ENCODE results near the gene NAA15. TPM values are rescaled to one million over a fixed set of nuclear protein-coding genes. Genes with fewer than 3 reads are reported as not detected.

Gene NAA15
- total and polyA plus RNA-seq, 2 donors (not counting 3 experiments of a cell fraction or from before 2014, with no cell fraction given): 4.5 to 67.9 TPM

- H3K27me3 ChIP-seq (ENCODE audit: control insufficient read depth in 2 of 2, insufficient read depth in 2 of 2, low read length in 2 of 2): no peaks in the 10 kb centered on the region
- no peaks in the 10 kb centered on the region for H3K4me1 ChIP-seq (ENCODE audit: control insufficient read depth, extremely low read depth, insufficient read depth, low read length)
- H3K4me2 ChIP-seq (ENCODE audit: insufficient read depth, low read length): no peak overlapping the region
- H3K9me3 ChIP-seq (replicated peaks; ENCODE audit: control insufficient read depth, insufficient read depth, low read length): no peaks in the 10 kb centered on the region
- CTCF ChIA-PET: interaction anchor here (1.0 to 1.4 kb wide), 3 partner anchors 9 to 24 kb away, joined by 3 to 4 read pairs (median 3); no protein-coding TSS in a partner anchor
- no peaks in the 10 kb centered on the region for H3K9me1 ChIP-seq (replicated peaks; ENCODE audit: control insufficient read depth, extremely low read depth, insufficient read depth, low read length)
- dilution Hi-C loops (cut with MboI; ENCODE audit: extremely low pct_ligation_motif_present, low sequenced_read_pairs): no loop called here
- no TSS peak for BruUV-seq (replicated peaks)
- no peak overlapping the region for H3K4me3 ChIP-seq (replicated peaks in 1 of 3; ENCODE audit: insufficient read depth in 1 of 3, low read depth in 1 of 3, low read length in 3 of 3)
- no peak overlapping the region for H3K9ac ChIP-seq (replicated peaks; ENCODE audit: extremely low read depth, insufficient read depth, low read length)
- no peak for DNase-seq (ENCODE audit: low read depth, low spot score)
- TF ChIP-seq MAX (IDR thresholded peaks at IDR 0.05; ENCODE audit: insufficient read depth, insufficient read length) (no peak), CTCF (IDR thresholded peaks at IDR 0.05; ENCODE audit: extremely low read depth in 1 of 2, insufficient read depth in 1 of 2, low read depth in 1 of 2, low read length in 2 of 2) (no peak), POLR2AphosphoS5 (IDR thresholded peaks at IDR 0.05; ENCODE audit: insufficient read depth, low read depth, low read length) (no peak)
- intact Hi-C loops (cut with micrococcal nuclease): no loop called here
- POLR2A ChIA-PET: no interaction called here
- peaks cover 2% of the 10 kb centered on the region for H4K20me1 ChIP-seq (replicated peaks; ENCODE audit: control insufficient read depth, extremely low read depth, insufficient read depth, low read length)
- no peak overlapping the region for H3K27ac ChIP-seq (ENCODE audit: insufficient read depth, low read depth, low read length)
- no peak overlapping the region for H2AFZ ChIP-seq (ENCODE audit: low read depth, low read length)
- H3K36me3 ChIP-seq (ENCODE audit: control insufficient read depth in 2 of 2, extremely low read depth in 1 of 2, insufficient read depth in 2 of 2, low read length in 2 of 2): peaks cover 0 to 2% of the 10 kb centered on the region in 2 experiments
- no peak for FAIRE-seq
- peaks cover 91% of the 10 kb centered on the region for H3K79me2 ChIP-seq (ENCODE audit: control insufficient read depth, insufficient read depth, low read length)
Observed at GRCh38 chr4:139330283-139330682, 29.0 kb downstream of the NAA15 start.

- Histone ChIP-seq H3K4me2 (ENCODE audit: insufficient read depth, low read length) (no peak overlapping the region), H3K9me1 (replicated peaks; ENCODE audit: control insufficient read depth, extremely low read depth, insufficient read depth, low read length) (no peaks in the 10 kb centered on the region), H3K36me3 (ENCODE audit: control insufficient read depth in 2 of 2, extremely low read depth in 1 of 2, insufficient read depth in 2 of 2, low read length in 2 of 2) (peaks cover 0 to 2% of the 10 kb centered on the region in 2 experiments), H3K4me1 (ENCODE audit: control insufficient read depth, extremely low read depth, insufficient read depth, low read length) (no peaks in the 10 kb centered on the region), H3K4me3 (replicated peaks in 1 of 3; ENCODE audit: insufficient read depth in 1 of 3, low read depth in 1 of 3, low read length in 3 of 3) (no peak overlapping the region), H3K27ac (ENCODE audit: insufficient read depth, low read depth, low read length) (no peak overlapping the region), H3K9ac (replicated peaks; ENCODE audit: extremely low read depth, insufficient read depth, low read length) (no peak overlapping the region), H2AFZ (ENCODE audit: low read depth, low read length) (no peak overlapping the region), H3K27me3 (ENCODE audit: control insufficient read depth in 2 of 2, insufficient read depth in 2 of 2, low read length in 2 of 2) (no peaks in the 10 kb centered on the region), H3K79me2 (ENCODE audit: control insufficient read depth, insufficient read depth, low read length) (peaks cover 88% of the 10 kb centered on the region), H3K9me3 (replicated peaks; ENCODE audit: control insufficient read depth, insufficient read depth, low read length) (no peaks in the 10 kb centered on the region), H4K20me1 (replicated peaks; ENCODE audit: control insufficient read depth, extremely low read depth, insufficient read depth, low read length) (peaks cover 2% of the 10 kb centered on the region)
- ChIA-PET POLR2A (interaction anchor here (0.6 kb wide), 1 partner anchor 9 kb away, joined by 12 read pairs; no protein-coding TSS in a partner anchor), CTCF (interaction anchor here (1.0 to 1.4 kb wide), 3 partner anchors 16 to 35 kb away, joined by 3 to 4 read pairs (median 3); no protein-coding TSS in a partner anchor)
- no peak for FAIRE-seq
- no TSS peak for BruUV-seq (replicated peaks)
- dilution Hi-C loops (cut with MboI; ENCODE audit: extremely low pct_ligation_motif_present, low sequenced_read_pairs): no loop called here
- DNase-seq (ENCODE audit: low read depth, low spot score): no peak
- intact Hi-C loops (cut with micrococcal nuclease): no loop called here
- TF ChIP-seq GATA2 (IDR thresholded peaks at IDR 0.05; ENCODE audit: insufficient read depth, insufficient read length, low read depth, low read length) (no peak), MYC (IDR thresholded peaks at IDR 0.05; ENCODE audit: low read depth, low read length) (no peak), MAX (IDR thresholded peaks at IDR 0.05; ENCODE audit: insufficient read depth, insufficient read length) (no peak), CTCF (IDR thresholded peaks at IDR 0.05; ENCODE audit: extremely low read depth in 1 of 2, insufficient read depth in 1 of 2, low read depth in 1 of 2, low read length in 2 of 2) (no peak), POLR2A (IDR thresholded peaks at IDR 0.05; ENCODE audit: low read depth, low read length) (no peak), JUN (IDR thresholded peaks at IDR 0.05; ENCODE audit: borderline replicate concordance, insufficient read depth, insufficient read length, low read depth) (no peak), EZH2 (IDR thresholded peaks at IDR 0.05; ENCODE audit: borderline replicate concordance, low read depth, low read length, severe bottlenecking) (no peak)
Observed at GRCh38 chr4:139331185-139331584, 29.9 kb downstream of the NAA15 start.

All from endothelial cell of umbilical vein (primary cell).